ENCODE measurements around the gene TOR2A.

- no peak for TF ChIP-seq JUN (CRISPR knock-in tag; IDR thresholded peaks at IDR 0.05)
- no peak for TF ChIP-seq CTCF (IDR thresholded peaks at IDR 0.05)
- no peak for TF ChIP-seq GABPB1 (CRISPR knock-in tag; IDR thresholded peaks at IDR 0.05)
Observed at GRCh38 chr9:127714951-127715469, 20.1 kb downstream of the TOR2A start.
